ENCODE data around the gene MRPL43.

GRCh38 chr10:101008823-101009423 is 21.6 kb upstream of the MRPL43 start:
- TF ChIP-seq CTCF (IDR thresholded peaks at IDR 0.05; ENCODE audit: extremely low read depth in 1 of 2, insufficient read depth in 1 of 2, low read depth in 1 of 2, low read length in 2 of 2) (no peak), EZH2 (IDR thresholded peaks at IDR 0.05; ENCODE audit: borderline replicate concordance, low read depth, low read length, severe bottlenecking) (no peak), POLR2AphosphoS5 (IDR thresholded peaks at IDR 0.05; ENCODE audit: insufficient read depth, low read depth, low read length) (no peak)
